ENCODE measurements around the gene CCR5AS.
"Not testable (repeated sequence)": the region's sequence is repeated elsewhere in the genome, so short reads cannot be mapped to it uniquely, and the experiment has no call there.

Gene CCR5AS

GRCh38 chr3:46393554-46394434, 13.1 kb downstream of the CCR5AS start:
- ATAC-seq (replicated peaks) (no peak), DNase-seq (no peak)
- no peak overlapping the region for H3K27ac Mint-ChIP-seq

GRCh38 chr3:46393011-46393410, 13.9 kb downstream of the CCR5AS start:
- Mint-ChIP-seq H3K27ac (no peak overlapping the region), H3K4me1 (ENCODE audit: low read depth in 2 of 2) (peaks cover 3 to 6% of the 10 kb centered on the region in 2 donors), H3K4me3 (no peak overlapping the region), H3K36me3 (ENCODE audit: insufficient read depth) (peaks cover 3% of the 10 kb centered on the region), H3K9me3 (no peaks in the 10 kb centered on the region), H3K27me3 (no peaks in the 10 kb centered on the region)
- no peak for DNase-seq
- ATAC-seq (replicated peaks), result no peak

More at GRCh38 chr3:46393554-46394434, 13.1 kb downstream of the CCR5AS start:
- peaks cover 3 to 6% of the 10 kb centered on the region in 2 donors for H3K4me1 Mint-ChIP-seq (ENCODE audit: low read depth in 2 of 2)
- H3K36me3 Mint-ChIP-seq (ENCODE audit: insufficient read depth), result peaks cover 3% of the 10 kb centered on the region
- no peak overlapping the region for H3K4me3 Mint-ChIP-seq
- H3K9me3 Mint-ChIP-seq, result no peaks in the 10 kb centered on the region
- H3K27me3 Mint-ChIP-seq, result no peaks in the 10 kb centered on the region

- not testable (repeated sequence) for H3K9me3 Mint-ChIP-seq; H3K36me3 Mint-ChIP-seq (ENCODE audit: insufficient read depth); H3K27me3 Mint-ChIP-seq; H3K27ac Mint-ChIP-seq; H3K4me1 Mint-ChIP-seq (ENCODE audit: low read depth in 2 of 2); H3K4me3 Mint-ChIP-seq; DNase-seq; ATAC-seq (replicated peaks)
Observed at GRCh38 chr3:46391526-46391925, 15.3 kb downstream of the CCR5AS start.

- Mint-ChIP-seq H3K27ac (no peak overlapping the region), H3K27me3 (no peaks in the 10 kb centered on the region), H3K4me1 (ENCODE audit: low read depth in 2 of 2) (no peaks in the 10 kb centered on the region), H3K4me3 (no peak overlapping the region), H3K36me3 (ENCODE audit: insufficient read depth) (peaks cover 3% of the 10 kb centered on the region), H3K9me3 (no peaks in the 10 kb centered on the region)
- no peak for DNase-seq
- ATAC-seq (replicated peaks), result no peak
Observed at GRCh38 chr3:46389306-46389705, 17.6 kb downstream of the CCR5AS start.

- H3K9me3 Mint-ChIP-seq; H3K27ac Mint-ChIP-seq; ATAC-seq (replicated peaks); H3K36me3 Mint-ChIP-seq (ENCODE audit: insufficient read depth); DNase-seq; H3K4me1 Mint-ChIP-seq (ENCODE audit: low read depth in 2 of 2); H3K27me3 Mint-ChIP-seq; H3K4me3 Mint-ChIP-seq: not testable (repeated sequence)
Observed at GRCh38 chr3:46388847-46389246, 18.0 kb downstream of the CCR5AS start.

- Mint-ChIP-seq H3K9me3 (no peaks in the 10 kb centered on the region), H3K36me3 (ENCODE audit: insufficient read depth) (no peaks in the 10 kb centered on the region), H3K27me3 (no peaks in the 10 kb centered on the region), H3K4me3 (no peak overlapping the region), H3K4me1 (ENCODE audit: low read depth in 2 of 2) (peaks cover 11 to 13% of the 10 kb centered on the region in 2 donors), H3K27ac (no peak overlapping the region)
- ATAC-seq (replicated peaks) (no peak), DNase-seq (no peak)
Observed at GRCh38 chr3:46386205-46386604, 20.7 kb downstream of the CCR5AS start.

- peaks cover 5% of the 10 kb centered on the region for H3K36me3 Mint-ChIP-seq (ENCODE audit: insufficient read depth)
- peak overlapping the region in 1 of 2 donors; percentile 22 for H3K4me3 Mint-ChIP-seq
- no peaks in the 10 kb centered on the region for H3K27me3 Mint-ChIP-seq
- DNase-seq (no peak), ATAC-seq (replicated peaks) (peak; percentile 7)
- H3K27ac Mint-ChIP-seq, result peak overlapping the region in 1 of 2 donors; percentile 29
- no peaks in the 10 kb centered on the region for H3K9me3 Mint-ChIP-seq
- H3K4me1 Mint-ChIP-seq (ENCODE audit: low read depth in 2 of 2), result peaks cover 22 to 26% of the 10 kb centered on the region in 2 donors
Observed at GRCh38 chr3:46383951-46384330, 22.9 kb downstream of the CCR5AS start.

GRCh38 chr3:46383211-46383950, 23.5 kb downstream of the CCR5AS start:
- peaks cover 23 to 28% of the 10 kb centered on the region in 2 donors for H3K4me1 Mint-ChIP-seq (ENCODE audit: low read depth in 2 of 2)
- H3K36me3 Mint-ChIP-seq (ENCODE audit: insufficient read depth), result peaks cover 5% of the 10 kb centered on the region
- DNase-seq (no peak), ATAC-seq (replicated peaks) (peak; percentile 28)
- peak overlapping the region in 1 of 2 donors; percentile 22 for H3K4me3 Mint-ChIP-seq
- peak overlapping the region in 1 of 2 donors; percentile 29 for H3K27ac Mint-ChIP-seq
- H3K27me3 Mint-ChIP-seq, result no peaks in the 10 kb centered on the region
- H3K9me3 Mint-ChIP-seq, result no peaks in the 10 kb centered on the region

GRCh38 chr3:46381625-46382024, 25.2 kb downstream of the CCR5AS start:
- no peak overlapping the region for H3K4me3 Mint-ChIP-seq
- peaks cover 33 to 40% of the 10 kb centered on the region in 2 donors for H3K4me1 Mint-ChIP-seq (ENCODE audit: low read depth in 2 of 2)
- H3K27me3 Mint-ChIP-seq, result no peaks in the 10 kb centered on the region
- no peak for ATAC-seq (replicated peaks)
- H3K36me3 Mint-ChIP-seq (ENCODE audit: insufficient read depth), result peaks cover 12% of the 10 kb centered on the region
- no peaks in the 10 kb centered on the region for H3K9me3 Mint-ChIP-seq
- H3K27ac Mint-ChIP-seq, result peak overlapping the region in 1 of 2 donors; percentile 86
- DNase-seq, result no peak

GRCh38 chr3:46380471-46381221, 26.2 kb downstream of the CCR5AS start:
- Mint-ChIP-seq H3K4me3 (peak overlapping the region; percentile 37 to 56), H3K27ac (peak overlapping the region; percentile 16 to 86), H3K9me3 (no peaks in the 10 kb centered on the region), H3K36me3 (ENCODE audit: insufficient read depth) (peaks cover 12% of the 10 kb centered on the region), H3K4me1 (ENCODE audit: low read depth in 2 of 2) (peaks cover 37 to 47% of the 10 kb centered on the region in 2 donors), H3K27me3 (no peaks in the 10 kb centered on the region)
- no peak for DNase-seq
- ATAC-seq (replicated peaks), result peak; percentile 53

- ATAC-seq (replicated peaks) (peak; percentile 33), DNase-seq (peak; percentile 52 to 58 (median 55))
- no peaks in the 10 kb centered on the region for H3K9me3 Mint-ChIP-seq
- peak overlapping the region; percentile 2 for H3K4me3 Mint-ChIP-seq
- peaks cover 50 to 60% of the 10 kb centered on the region in 2 donors for H3K4me1 Mint-ChIP-seq (ENCODE audit: low read depth in 2 of 2)
- H3K36me3 Mint-ChIP-seq (ENCODE audit: insufficient read depth), result peaks cover 27% of the 10 kb centered on the region
- peak overlapping the region in 1 of 2 donors; percentile 56 for H3K27ac Mint-ChIP-seq
- no peaks in the 10 kb centered on the region for H3K27me3 Mint-ChIP-seq
Observed at GRCh38 chr3:46378426-46378942, 28.4 kb downstream of the CCR5AS start.

- H3K4me1 Mint-ChIP-seq (ENCODE audit: low read depth in 2 of 2), result peaks cover 52 to 71% of the 10 kb centered on the region in 2 donors
Observed at GRCh38 chr3:46375814-46376213, 31.1 kb downstream of the CCR5AS start.

GRCh38 chr3:46375218-46375617, 31.6 kb downstream of the CCR5AS start:
- Mint-ChIP-seq H3K27ac (peak overlapping the region; percentile 89 to 92), H3K4me3 (peak overlapping the region; percentile 82 to 83), H3K27me3 (no peaks in the 10 kb centered on the region), H3K9me3 (no peaks in the 10 kb centered on the region), H3K4me1 (ENCODE audit: low read depth in 2 of 2) (peaks cover 47 to 69% of the 10 kb centered on the region in 2 donors), H3K36me3 (ENCODE audit: insufficient read depth) (peaks cover 41% of the 10 kb centered on the region)
- no peak for DNase-seq
- ATAC-seq (replicated peaks), result no peak

More at GRCh38 chr3:46375814-46376213, 31.1 kb downstream of the CCR5AS start:
- peak; percentile 52 for ATAC-seq (replicated peaks)
- no peaks in the 10 kb centered on the region for H3K27me3 Mint-ChIP-seq
- no peak for DNase-seq
- H3K4me3 Mint-ChIP-seq, result peak overlapping the region; percentile 82 to 83
- peaks cover 41% of the 10 kb centered on the region for H3K36me3 Mint-ChIP-seq (ENCODE audit: insufficient read depth)
- H3K27ac Mint-ChIP-seq, result peak overlapping the region; percentile 89 to 92
- H3K9me3 Mint-ChIP-seq, result no peaks in the 10 kb centered on the region

Measured in effector memory CD8-positive, alpha-beta T cell (primary cell).